ENCODE measurements around the gene SOAT2. TPM values are rescaled to one million over a fixed set of nuclear protein-coding genes. Genes with fewer than 3 reads are reported as not detected.

The SOAT2 gene
- total RNA-seq, 4 donors from 2014 or later, result 0.41 TPM; not detected in 3

DNA sequence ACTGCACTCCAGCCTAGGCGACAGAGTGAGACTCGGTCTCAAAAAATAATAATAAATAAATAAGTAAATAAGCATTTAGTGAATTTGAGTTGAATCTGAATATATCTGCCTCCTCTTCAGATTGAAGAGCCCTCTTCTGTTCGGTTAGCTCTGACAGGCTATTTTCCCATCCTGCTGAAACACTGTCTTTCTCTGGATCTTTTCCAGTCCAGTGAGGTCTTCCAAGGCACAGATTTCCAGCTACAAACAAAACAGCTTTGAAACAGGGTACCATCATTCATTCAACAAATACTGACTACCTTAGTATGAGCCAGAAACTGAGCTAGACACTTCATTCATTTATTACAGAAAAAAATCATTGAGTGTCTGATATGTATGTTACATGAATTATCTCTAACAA lies 16.9 kb upstream of the SOAT2 start:
- DNase-seq, result no peak
- Histone ChIP-seq H3K9me3 (no peaks in the 10 kb centered on the region), H3K4me1 (no peaks in the 10 kb centered on the region), H3K27ac (no peak overlapping the region), H3K4me3 (no peak overlapping the region), H3K36me3 (no peaks in the 10 kb centered on the region), H3K27me3 (peaks cover 2% of the 10 kb centered on the region)
- intact Hi-C loops (cut with DNase I; ENCODE audit: low total_unique reads) (no loop called here), in situ Hi-C loops (cut with MboI; ENCODE audit: low pct_ligation_motif_present in 1 of 4, low pct_unique_long_range_greater_than_20kb in 1 of 4, low sequenced_read_pairs in 3 of 4) (no loop called here)
- WGBS, 2 donors (ENCODE audit: low coverage in 1 of 2), result 82 to 88% methylated on average over 3 of the region's 3 CpGs
- no peak for TF ChIP-seq CTCF (IDR thresholded peaks at IDR 0.05)
- no peak for TF ChIP-seq EP300 (IDR thresholded peaks at IDR 0.05; ENCODE audit: low read depth)
- TF ChIP-seq POLR2AphosphoS5 (IDR thresholded peaks at IDR 0.05), result no peak
- TF ChIP-seq POLR2A (IDR thresholded peaks at IDR 0.05), result no peak

DNA sequence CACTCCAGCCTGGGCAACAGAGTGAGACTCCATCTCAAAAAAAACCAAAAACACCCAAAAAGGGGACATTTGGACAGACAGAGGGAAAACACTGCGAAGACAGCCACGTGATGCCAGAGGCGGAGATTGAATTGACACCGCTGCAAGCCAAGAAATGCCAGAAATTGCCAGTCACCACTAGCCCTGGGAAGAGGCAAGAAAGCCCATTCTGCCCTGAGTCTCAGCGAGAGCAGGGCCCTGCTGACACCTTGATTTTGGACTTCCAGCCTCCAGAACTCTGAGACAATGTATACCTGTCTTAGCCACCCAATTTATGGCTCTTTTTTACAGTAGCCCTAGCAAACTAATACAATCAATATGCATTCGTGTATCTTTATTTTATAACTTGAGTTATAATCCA lies 13.2 kb upstream of the SOAT2 start:
- no peaks in the 10 kb centered on the region for H3K4me1 ChIP-seq
- no peak overlapping the region for H3K4me3 ChIP-seq
- no peak overlapping the region for H3K27ac ChIP-seq
- 88% methylated on average over 6 of the region's 6 CpGs; no CpG with 5 or more reads in 1 of the 2 donors for WGBS, 2 donors (ENCODE audit: low coverage in 1 of 2)
- no peak for DNase-seq
- H3K9me3 ChIP-seq, result no peaks in the 10 kb centered on the region
- no peaks in the 10 kb centered on the region for H3K36me3 ChIP-seq
- no peak for TF ChIP-seq CTCF (IDR thresholded peaks at IDR 0.05)
- TF ChIP-seq POLR2A (IDR thresholded peaks at IDR 0.05), result no peak
- no peak for TF ChIP-seq EP300 (IDR thresholded peaks at IDR 0.05; ENCODE audit: low read depth)
- no peak for TF ChIP-seq POLR2AphosphoS5 (IDR thresholded peaks at IDR 0.05)
- in situ Hi-C loops (cut with MboI; ENCODE audit: low pct_ligation_motif_present in 1 of 4, low pct_unique_long_range_greater_than_20kb in 1 of 4, low sequenced_read_pairs in 3 of 4), result no loop called here
- H3K27me3 ChIP-seq, result peaks cover 2% of the 10 kb centered on the region
- intact Hi-C loops (cut with DNase I; ENCODE audit: low total_unique reads), result no loop called here

DNA sequence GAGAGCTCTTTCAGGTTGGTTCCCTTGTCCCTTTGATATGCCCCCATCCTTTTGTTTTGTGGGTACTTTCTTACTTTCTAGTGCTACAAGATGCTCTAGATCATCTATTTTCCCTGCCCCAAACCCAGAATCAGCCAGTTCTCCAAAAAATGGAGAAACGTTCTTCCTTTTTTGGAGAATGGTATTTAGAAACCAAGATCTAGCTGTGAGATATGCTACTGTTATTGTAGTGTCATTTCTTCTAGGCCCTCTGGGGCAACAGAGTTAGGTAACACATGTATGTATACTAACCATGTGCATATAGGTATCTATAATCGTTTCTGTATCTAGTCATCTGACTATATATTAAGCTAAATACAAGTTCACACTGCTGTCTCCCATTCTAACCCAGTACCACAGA lies 12.7 kb upstream of the SOAT2 start:
- H3K4me1 ChIP-seq, result no peaks in the 10 kb centered on the region
- H3K4me3 ChIP-seq, result no peak overlapping the region
- DNase-seq, result no peak
- H3K36me3 ChIP-seq, result no peaks in the 10 kb centered on the region
- TF ChIP-seq CTCF (IDR thresholded peaks at IDR 0.05) (no peak), POLR2A (IDR thresholded peaks at IDR 0.05) (no peak), EP300 (IDR thresholded peaks at IDR 0.05; ENCODE audit: low read depth) (no peak), POLR2AphosphoS5 (IDR thresholded peaks at IDR 0.05) (no peak)
- WGBS, 2 donors (ENCODE audit: low coverage in 1 of 2), result 59 to 63% methylated on average over 2 of the region's 2 CpGs
- in situ Hi-C loops (cut with MboI; ENCODE audit: low pct_ligation_motif_present in 1 of 4, low pct_unique_long_range_greater_than_20kb in 1 of 4, low sequenced_read_pairs in 3 of 4), result no loop called here
- no peaks in the 10 kb centered on the region for H3K9me3 ChIP-seq
- peaks cover 3% of the 10 kb centered on the region for H3K27me3 ChIP-seq
- H3K27ac ChIP-seq, result no peak overlapping the region
- intact Hi-C loops (cut with DNase I; ENCODE audit: low total_unique reads), result no loop called here

GRCh38 chr12:53091756-53092155 lies 11.5 kb upstream of the SOAT2 start:
- H3K27me3 ChIP-seq, result peaks cover 15% of the 10 kb centered on the region
- intact Hi-C loops (cut with DNase I; ENCODE audit: low total_unique reads) (no loop called here), in situ Hi-C loops (cut with MboI; ENCODE audit: low pct_ligation_motif_present in 1 of 4, low pct_unique_long_range_greater_than_20kb in 1 of 4, low sequenced_read_pairs in 3 of 4) (no loop called here)
- TF ChIP-seq CTCF (IDR thresholded peaks at IDR 0.05), result no peak
- no peak for TF ChIP-seq POLR2A (IDR thresholded peaks at IDR 0.05)
- no peak for TF ChIP-seq POLR2AphosphoS5 (IDR thresholded peaks at IDR 0.05)
- no peak for TF ChIP-seq EP300 (IDR thresholded peaks at IDR 0.05; ENCODE audit: low read depth)
- no peak overlapping the region for H3K4me3 ChIP-seq
- H3K9me3 ChIP-seq, result no peaks in the 10 kb centered on the region
- no peak for DNase-seq
- 81 to 89% methylated on average over 3 to 6 of the region's 6 CpGs for WGBS, 2 donors (ENCODE audit: low coverage in 1 of 2)
- H3K4me1 ChIP-seq, result peaks cover 0 to under 1% (median under 1%) of the 10 kb centered on the region in 4 donors
- no peak overlapping the region for H3K27ac ChIP-seq
- no peaks in the 10 kb centered on the region for H3K36me3 ChIP-seq

Measured in transverse colon (tissue), 4 donors.